ENCODE measurements around the gene CAPN3.

DNA sequence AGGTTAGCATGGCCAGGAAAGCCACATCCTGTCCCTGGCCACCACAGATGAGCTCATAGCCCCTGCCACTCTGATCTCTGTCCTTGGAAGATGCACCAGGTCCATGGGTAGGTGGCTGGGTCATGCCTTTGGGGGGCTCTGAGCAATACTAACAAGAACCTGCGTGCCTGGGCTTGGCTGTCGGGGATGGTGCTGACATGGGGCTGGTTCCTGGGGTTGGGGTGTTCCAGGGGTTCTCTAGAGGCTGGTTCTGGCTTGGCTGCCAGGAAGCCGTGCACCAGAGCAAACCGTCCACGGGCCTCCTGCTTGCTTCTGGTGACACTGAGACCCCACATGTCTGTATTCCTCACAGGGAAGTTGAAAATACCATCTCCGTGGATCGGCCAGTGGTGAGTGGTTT is 44.1 kb downstream of the CAPN3 start:
- TF ChIP-seq, protein P1, sequence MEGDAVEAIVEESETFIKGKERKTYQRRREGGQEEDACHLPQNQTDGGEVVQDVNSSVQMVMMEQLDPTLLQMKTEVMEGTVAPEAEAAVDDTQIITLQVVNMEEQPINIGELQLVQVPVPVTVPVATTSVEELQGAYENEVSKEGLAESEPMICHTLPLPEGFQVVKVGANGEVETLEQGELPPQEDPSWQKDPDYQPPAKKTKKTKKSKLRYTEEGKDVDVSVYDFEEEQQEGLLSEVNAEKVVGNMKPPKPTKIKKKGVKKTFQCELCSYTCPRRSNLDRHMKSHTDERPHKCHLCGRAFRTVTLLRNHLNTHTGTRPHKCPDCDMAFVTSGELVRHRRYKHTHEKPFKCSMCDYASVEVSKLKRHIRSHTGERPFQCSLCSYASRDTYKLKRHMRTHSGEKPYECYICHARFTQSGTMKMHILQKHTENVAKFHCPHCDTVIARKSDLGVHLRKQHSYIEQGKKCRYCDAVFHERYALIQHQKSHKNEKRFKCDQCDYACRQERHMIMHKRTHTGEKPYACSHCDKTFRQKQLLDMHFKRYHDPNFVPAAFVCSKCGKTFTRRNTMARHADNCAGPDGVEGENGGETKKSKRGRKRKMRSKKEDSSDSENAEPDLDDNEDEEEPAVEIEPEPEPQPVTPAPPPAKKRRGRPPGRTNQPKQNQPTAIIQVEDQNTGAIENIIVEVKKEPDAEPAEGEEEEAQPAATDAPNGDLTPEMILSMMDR (IDR thresholded peaks at IDR 0.05): no peak
- no peak for TF ChIP-seq POLR2A (IDR thresholded peaks at IDR 0.05)
